GM18951 (cell line): ENCODE measurements around the gene ZFP36L2.
A peak's percentile ranks its signal among the peaks of the same experiment; 100 is the strongest.
"Not testable (repeated sequence)": the region's sequence is repeated elsewhere in the genome, so short reads cannot be mapped to it uniquely, and the experiment has no call there.

Experiments used
- POLR2A ChIP-seq: IDR thresholded peaks from 4 replicates; pipeline ENCODE4 v1.6.1; 2011; ENCODE audit warnings: mild to moderate bottlenecking; ENCODE audit not compliant: insufficient read length, insufficient read depth; ENCODE audit errors: extremely low read depth
- in situ Hi-C: fragments of 300-500 bp; cut with MboI; formaldehyde crosslinking; loops from one replicate; pipeline ENCODE4 v1.12.0; 2022; ENCODE audit warnings: low sequenced_read_pairs, mixed read lengths, inconsistent platforms; ENCODE audit not compliant: unreplicated experiment

The ZFP36L2 gene

GRCh38 chr2:43202289-43202688 is 24.1 kb downstream of the ZFP36L2 start:
- TF ChIP-seq POLR2A, result no peak
- in situ Hi-C loops, result no loop called here

GRCh38 chr2:43201497-43201896 is 24.9 kb downstream of the ZFP36L2 start:
- in situ Hi-C loops, result no loop called here
- no peak for TF ChIP-seq POLR2A

- no peak for TF ChIP-seq POLR2A
- in situ Hi-C loops, result no loop called here
These were observed 25.4 kb downstream of the ZFP36L2 start for GRCh38 chr2:43201016-43201415.

GRCh38 chr2:43199492-43200488 is 26.6 kb downstream of the ZFP36L2 start:
- in situ Hi-C loops, result no loop called here
- no peak for TF ChIP-seq POLR2A

GRCh38 chr2:43198263-43198662 is 28.1 kb downstream of the ZFP36L2 start:
- no peak for TF ChIP-seq POLR2A

GRCh38 chr2:43197588-43197896 is 28.9 kb downstream of the ZFP36L2 start:
- in situ Hi-C loops, result no loop called here
- no peak for TF ChIP-seq POLR2A

More at GRCh38 chr2:43198263-43198662, 28.1 kb downstream of the ZFP36L2 start:
- in situ Hi-C loops, result no loop called here

GRCh38 chr2:43196768-43197587 is 29.4 kb downstream of the ZFP36L2 start:
- in situ Hi-C loops, result no loop called here
- no peak for TF ChIP-seq POLR2A

- TF ChIP-seq POLR2A, result peak; percentile 20
- in situ Hi-C loops, result no loop called here
These were observed 32.1 kb downstream of the ZFP36L2 start for GRCh38 chr2:43194121-43194869.

GRCh38 chr2:43193652-43194120 is 32.7 kb downstream of the ZFP36L2 start:
- no peak for TF ChIP-seq POLR2A
- in situ Hi-C loops, result no loop called here

GRCh38 chr2:43192744-43193651 is 33.4 kb downstream of the ZFP36L2 start:
- TF ChIP-seq POLR2A, result no peak
- in situ Hi-C loops, result no loop called here

- no peak for TF ChIP-seq POLR2A
These were observed 34.4 kb downstream of the ZFP36L2 start for GRCh38 chr2:43191947-43192516.

GRCh38 chr2:43190311-43191052 is 35.9 kb downstream of the ZFP36L2 start:
- in situ Hi-C loops, result no loop called here
- TF ChIP-seq POLR2A, result no peak

More at GRCh38 chr2:43191947-43192516, 34.4 kb downstream of the ZFP36L2 start:
- in situ Hi-C loops, result no loop called here

GRCh38 chr2:43189861-43190260 is 36.5 kb downstream of the ZFP36L2 start:
- in situ Hi-C loops, result not testable (repeated sequence)
